ENCODE results near the gene TRIM51G.
"Not testable (repeated sequence)": the region's sequence is repeated elsewhere in the genome, so short reads cannot be mapped to it uniquely, and the experiment has no call there.

The TRIM51G gene, protein sequence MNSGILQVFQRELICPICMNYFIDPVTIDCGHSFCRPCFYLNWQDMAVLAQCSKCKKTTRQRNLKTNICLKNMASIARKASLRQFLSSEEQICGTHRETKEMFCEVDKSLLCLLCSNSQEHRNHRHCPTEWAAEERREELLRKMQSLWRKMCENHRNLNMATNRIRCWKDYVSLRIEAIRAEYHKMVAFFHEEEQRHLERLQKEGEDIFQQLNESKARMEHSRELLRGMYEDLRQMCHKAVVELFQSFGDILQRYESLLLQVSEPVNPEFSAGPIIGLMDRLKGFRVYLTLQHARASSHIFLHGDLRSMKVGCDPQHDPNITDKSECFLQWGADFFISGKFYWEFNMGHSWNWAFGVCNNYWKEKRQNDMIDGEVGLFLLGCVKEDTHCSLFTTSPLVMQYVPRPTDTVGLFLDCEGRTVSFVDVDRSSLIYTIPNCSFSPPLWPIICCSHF

DNA sequence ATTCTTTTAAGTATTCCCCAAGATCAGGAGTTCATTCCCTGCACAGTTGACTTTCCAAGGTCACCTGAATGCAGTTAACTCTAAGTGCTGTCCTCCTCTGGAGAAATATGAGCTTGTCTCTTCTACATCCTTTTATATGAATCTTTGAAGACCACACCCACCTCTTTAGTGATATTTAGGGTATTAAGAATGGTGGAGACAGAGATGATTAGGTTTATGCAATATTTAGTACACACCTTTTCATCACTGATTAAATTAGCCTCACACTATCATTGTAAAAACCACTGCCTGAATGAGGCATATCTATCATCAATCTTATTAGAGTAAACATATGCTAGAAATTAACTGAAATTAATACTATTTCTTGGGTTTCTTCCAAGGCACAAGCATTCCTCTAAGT is at the start of gene TRIM51G:
Gene TRIM51G (minus strand): TSS at position 101 of the 400 bp plus-strand sequence. CDS start 2,190 bp downstream, outside the sequence.
- DNase-seq (ENCODE audit: low spot score): not testable (repeated sequence)

DNA sequence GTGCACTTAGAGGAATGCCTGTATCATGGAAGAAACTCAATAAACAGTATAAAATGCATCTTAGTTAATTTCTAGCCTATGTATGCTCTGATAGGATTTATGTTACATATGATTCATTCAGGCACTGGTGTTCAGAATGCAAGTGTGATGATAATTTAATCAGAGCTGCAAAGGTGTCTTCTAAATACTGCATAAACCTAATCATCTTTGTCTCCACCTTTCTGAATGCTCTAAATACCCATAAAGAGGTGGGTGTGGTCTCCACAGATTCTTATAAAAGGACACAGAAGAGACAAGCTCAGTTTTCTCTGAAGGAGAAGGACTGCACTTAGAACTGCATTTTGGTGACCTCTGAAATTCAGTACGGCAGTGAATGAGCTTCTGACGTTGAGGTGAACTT is 44.8 kb upstream of the TRIM51G start, which contains the start of gene TRIM49B:
Gene TRIM49B (plus strand): TSS at position 301 of the 400 bp plus-strand sequence. CDS start 2,777 bp downstream, outside the sequence.
- DNase-seq (ENCODE audit: low spot score): not testable (repeated sequence)

DNA sequence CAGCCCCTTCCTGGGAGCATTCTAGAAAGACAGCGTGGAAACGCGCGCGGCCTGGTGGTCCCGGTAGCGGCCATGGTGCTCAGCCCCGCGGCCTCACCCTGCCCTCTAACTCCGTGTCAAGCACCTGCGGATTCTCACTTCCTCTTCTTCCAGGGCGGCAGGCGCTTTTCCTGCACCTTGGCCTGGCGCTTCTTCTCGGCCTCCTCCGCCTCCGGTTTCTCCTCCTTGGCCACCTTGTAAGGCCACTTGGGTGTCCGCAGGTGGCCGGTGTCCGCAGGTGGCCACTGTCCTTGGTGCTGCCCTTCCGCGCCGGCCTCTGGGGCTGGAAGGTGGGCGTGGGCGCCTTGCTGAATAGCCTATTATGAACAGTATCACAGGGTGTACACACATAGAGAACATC is 15.1 kb downstream of the TRIM51G start:
- not testable (repeated sequence) for DNase-seq (ENCODE audit: low spot score)

DNA sequence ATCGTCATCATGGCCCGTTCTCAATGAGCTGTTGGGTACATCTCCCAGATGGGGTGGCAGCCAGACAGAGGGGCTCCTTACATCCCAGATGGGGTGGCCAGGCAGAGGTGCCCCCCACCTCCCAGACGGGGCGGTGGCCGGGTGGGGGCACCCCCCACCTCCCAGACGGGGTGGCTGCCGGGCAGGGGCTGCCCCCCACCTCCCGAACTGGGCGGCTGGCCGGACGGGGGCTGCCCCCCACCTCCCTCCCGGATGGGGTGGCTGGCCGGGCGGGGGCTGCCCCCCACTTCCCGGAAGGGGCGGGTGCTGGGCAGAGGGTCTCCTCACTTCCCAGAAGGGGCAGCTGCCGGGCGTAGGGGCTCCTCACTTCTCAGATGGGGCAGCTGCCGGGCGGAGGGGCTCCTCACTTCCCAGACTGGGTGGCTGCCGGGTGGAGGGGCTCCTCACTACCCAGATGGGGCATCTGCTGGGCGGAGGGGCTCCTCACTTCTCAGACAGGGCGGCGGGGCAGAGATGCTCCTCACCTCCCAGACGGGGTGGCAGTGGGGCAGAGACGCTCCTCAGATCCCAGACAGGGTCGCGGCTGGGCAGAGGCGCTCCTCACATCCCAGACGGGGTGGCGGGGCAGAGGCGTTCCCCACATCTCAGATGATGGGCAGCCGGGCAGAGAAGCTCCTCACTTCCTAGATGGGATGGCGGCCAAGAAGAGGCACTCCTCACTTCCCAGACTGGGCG is 28.2 kb downstream of the TRIM51G start:
- DNase-seq (ENCODE audit: low spot score): not testable (repeated sequence)

DNA sequence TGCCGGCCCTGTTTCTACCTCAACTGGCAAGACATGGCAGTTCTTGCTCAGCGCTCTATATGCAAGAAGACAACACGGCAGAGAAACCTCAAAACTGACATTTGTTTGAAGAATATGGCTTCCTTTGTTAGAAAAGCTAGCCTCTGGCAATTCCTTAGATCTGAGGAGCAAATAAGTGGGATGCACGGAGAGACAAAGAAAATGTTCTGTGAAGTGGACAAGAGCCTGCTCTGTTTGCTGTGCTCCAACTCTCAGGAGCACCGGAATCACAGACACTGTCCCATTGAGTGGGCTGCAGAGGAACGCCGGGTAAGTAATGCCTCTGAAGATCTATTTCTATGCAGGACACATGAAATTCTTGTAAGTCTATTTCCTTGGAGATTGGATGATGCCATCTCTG is 37.9 kb downstream of the TRIM51G start:
- DNase-seq (ENCODE audit: low spot score): not testable (repeated sequence)

Measured in AG20443 (cell line).